ENCODE measurements around the gene SDCBP2. TPM values are rescaled to one million over a fixed set of nuclear protein-coding genes. Genes with fewer than 3 reads are reported as not detected.

SDCBP2 gene
- total RNA-seq: 1 to 10 TPM; 4.0 to 7.3 TPM

DNA sequence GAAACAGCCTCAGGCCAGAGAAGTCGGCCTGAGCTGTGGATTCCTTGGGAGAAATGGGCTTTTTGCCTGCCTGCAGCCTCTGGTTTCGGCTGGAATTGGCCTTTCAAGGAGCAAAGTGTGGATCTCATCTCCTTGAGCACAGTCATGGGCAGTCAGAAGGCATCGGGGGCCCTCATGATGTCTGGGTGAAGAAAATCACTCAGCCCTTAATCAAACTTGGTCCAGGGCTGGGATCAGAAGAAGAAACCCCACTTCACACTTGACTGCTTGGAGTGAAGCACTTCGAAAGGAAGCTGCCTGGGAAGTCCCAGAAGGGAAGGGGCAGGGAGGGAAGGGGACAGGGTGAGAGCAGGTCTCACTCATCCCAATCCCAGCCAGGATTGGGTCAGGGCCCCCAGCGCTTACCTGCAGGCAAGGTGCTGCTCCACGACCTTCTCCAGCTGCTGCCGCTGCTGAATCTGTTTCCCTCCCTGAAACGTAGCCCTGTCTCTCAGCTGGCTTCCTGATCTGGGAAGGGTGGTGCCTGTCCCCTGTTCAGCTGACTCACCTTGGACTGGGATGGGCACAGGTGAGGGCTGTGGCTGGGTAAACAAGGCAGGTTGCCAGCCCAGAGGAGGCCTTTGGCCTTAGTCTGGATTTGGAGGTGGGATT is at the start of gene SDCBP2:
SDCBP2 (minus strand) TSS at position 460 of the 651 bp plus-strand sequence. CDS start 8,723 bp downstream, outside the sequence.
- Histone ChIP-seq H3K36me3 (no peaks in the 10 kb centered on the region), H3K4me1 (replicated peaks) (no peaks in the 10 kb centered on the region), H3K27me3 (replicated peaks; ENCODE audit: insufficient read depth) (no peaks in the 10 kb centered on the region), H3K9me3 (no peaks in the 10 kb centered on the region), H3K27ac (peak within 1 kb of the TSS; percentile 48 to 93), H3K4me3 (no peak within 1 kb of the TSS)
- TF ChIP-seq POLR2A (IDR thresholded peaks at IDR 0.05) (peak; percentile 87), POLR2AphosphoS5 (IDR thresholded peaks at IDR 0.05) (peak; percentile 61), CTCF (IDR thresholded peaks at IDR 0.05) (no peak)
- WGBS: 48% methylated on average over 6 of the region's 8 CpGs
- peak; percentile 51 for DNase-seq (ENCODE audit: low spot score)
- intact Hi-C loops (cut with DNase I): loop anchor here (5.0 kb wide), 1 partner anchor 63 kb away; the partner anchor contains the start of gene FKBP1A

GRCh38 chr20:1378735-1379125 is 49.8 kb upstream of the SDCBP2 start:
- intact Hi-C loops (cut with DNase I): no loop called here
- H3K4me3 ChIP-seq: no peak overlapping the region
- 78% methylated on average over 6 of the region's 6 CpGs for WGBS
- peaks cover 4% of the 10 kb centered on the region for H3K4me1 ChIP-seq (replicated peaks)
- H3K27me3 ChIP-seq (replicated peaks; ENCODE audit: insufficient read depth): no peaks in the 10 kb centered on the region
- no peaks in the 10 kb centered on the region for H3K9me3 ChIP-seq
- no peak overlapping the region for H3K27ac ChIP-seq
- TF ChIP-seq POLR2AphosphoS5 (IDR thresholded peaks at IDR 0.05) (no peak), POLR2A (IDR thresholded peaks at IDR 0.05) (no peak), CTCF (IDR thresholded peaks at IDR 0.05) (no peak)
- no peak for DNase-seq (ENCODE audit: low spot score)
- no peaks in the 10 kb centered on the region for H3K36me3 ChIP-seq

- no peak for TF ChIP-seq CTCF (IDR thresholded peaks at IDR 0.05)
- no peak for TF ChIP-seq POLR2A (IDR thresholded peaks at IDR 0.05)
- TF ChIP-seq POLR2AphosphoS5 (IDR thresholded peaks at IDR 0.05): no peak
- H3K9me3 ChIP-seq: no peaks in the 10 kb centered on the region
- no peaks in the 10 kb centered on the region for H3K27me3 ChIP-seq (replicated peaks; ENCODE audit: insufficient read depth)
- intact Hi-C loops (cut with DNase I): no loop called here
- no peak overlapping the region for H3K4me3 ChIP-seq
- H3K27ac ChIP-seq: no peak overlapping the region
- no peak for DNase-seq (ENCODE audit: low spot score)
- peaks cover 4% of the 10 kb centered on the region for H3K4me1 ChIP-seq (replicated peaks)
- no peaks in the 10 kb centered on the region for H3K36me3 ChIP-seq
- 73% methylated on average over 6 of the region's 6 CpGs for WGBS
Measured at GRCh38 chr20:1377984-1378734, 49.2 kb upstream of the SDCBP2 start.

DNA sequence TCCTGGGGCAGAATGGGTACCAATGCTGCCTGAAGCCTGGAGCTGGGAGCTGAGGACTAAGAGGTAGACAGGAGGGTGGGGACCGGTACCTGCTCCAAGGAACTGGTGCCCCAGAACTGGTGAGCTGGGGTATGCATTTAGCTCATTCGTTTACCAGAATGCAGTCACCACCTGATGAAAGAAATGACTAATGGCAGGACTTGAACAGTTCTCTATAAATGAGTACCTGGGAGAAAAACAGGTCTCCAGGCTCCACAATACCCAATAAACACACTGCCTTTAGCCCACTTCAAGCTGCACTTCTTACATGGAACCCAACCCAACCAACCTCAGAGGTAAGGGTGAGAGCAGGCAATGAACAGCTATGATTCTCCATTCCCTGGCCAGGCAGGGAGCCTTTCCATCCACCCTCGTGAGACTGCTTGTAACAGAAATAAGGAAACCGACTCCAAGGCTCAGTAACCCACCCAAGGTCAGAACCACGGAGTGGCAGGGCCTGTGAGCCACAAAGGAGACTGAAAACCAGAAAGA is 48.5 kb upstream of the SDCBP2 start:
- DNase-seq (ENCODE audit: low spot score): no peak
- peaks cover 4% of the 10 kb centered on the region for H3K4me1 ChIP-seq (replicated peaks)
- H3K9me3 ChIP-seq: no peaks in the 10 kb centered on the region
- intact Hi-C loops (cut with DNase I): no loop called here
- no peaks in the 10 kb centered on the region for H3K36me3 ChIP-seq
- H3K27me3 ChIP-seq (replicated peaks; ENCODE audit: insufficient read depth): no peaks in the 10 kb centered on the region
- H3K27ac ChIP-seq: no peak overlapping the region
- TF ChIP-seq POLR2AphosphoS5 (IDR thresholded peaks at IDR 0.05) (no peak), POLR2A (IDR thresholded peaks at IDR 0.05) (no peak), CTCF (IDR thresholded peaks at IDR 0.05) (no peak)
- 85% methylated on average over 5 of the region's 5 CpGs for WGBS
- no peak overlapping the region for H3K4me3 ChIP-seq

Data from prostate gland (tissue), 2 donors.